Fibroblast of lung (primary cell): ENCODE data around the gene SERGEF.

ENCODE experiments used
- EZH2 ChIP-seq: IDR thresholded peaks from 2 replicates; pipeline ENCODE4 v1.5.1; 2012; ENCODE audit warnings: low read length, control low read depth, mild to moderate bottlenecking; ENCODE audit errors: missing control alignments
- TF ChIP-seq, protein P1 (sequence below), 2 donors: IDR thresholded peaks in 1 of 2; conservative IDR thresholded peaks in 1 of 2; 1 replicate in 1 of 2; 2 replicates in 1 of 2; pipeline ENCODE4 v1.5.1; 2011 to 2012; ENCODE audit warnings: low read length in 2 of 2, control low read depth in 1 of 2, inconsistent platforms in 1 of 2, low read depth in 1 of 2, mild to moderate bottlenecking in 1 of 2

GRCh38 chr11:17848715-17849114 is 164.1 kb downstream of the SERGEF start:
- TF ChIP-seq, protein P1, sequence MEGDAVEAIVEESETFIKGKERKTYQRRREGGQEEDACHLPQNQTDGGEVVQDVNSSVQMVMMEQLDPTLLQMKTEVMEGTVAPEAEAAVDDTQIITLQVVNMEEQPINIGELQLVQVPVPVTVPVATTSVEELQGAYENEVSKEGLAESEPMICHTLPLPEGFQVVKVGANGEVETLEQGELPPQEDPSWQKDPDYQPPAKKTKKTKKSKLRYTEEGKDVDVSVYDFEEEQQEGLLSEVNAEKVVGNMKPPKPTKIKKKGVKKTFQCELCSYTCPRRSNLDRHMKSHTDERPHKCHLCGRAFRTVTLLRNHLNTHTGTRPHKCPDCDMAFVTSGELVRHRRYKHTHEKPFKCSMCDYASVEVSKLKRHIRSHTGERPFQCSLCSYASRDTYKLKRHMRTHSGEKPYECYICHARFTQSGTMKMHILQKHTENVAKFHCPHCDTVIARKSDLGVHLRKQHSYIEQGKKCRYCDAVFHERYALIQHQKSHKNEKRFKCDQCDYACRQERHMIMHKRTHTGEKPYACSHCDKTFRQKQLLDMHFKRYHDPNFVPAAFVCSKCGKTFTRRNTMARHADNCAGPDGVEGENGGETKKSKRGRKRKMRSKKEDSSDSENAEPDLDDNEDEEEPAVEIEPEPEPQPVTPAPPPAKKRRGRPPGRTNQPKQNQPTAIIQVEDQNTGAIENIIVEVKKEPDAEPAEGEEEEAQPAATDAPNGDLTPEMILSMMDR (conservative IDR thresholded peaks at IDR 0.05 in 1 of 2, IDR thresholded peaks at IDR 0.05 in 1 of 2; ENCODE audit: low read depth in 1 of 2, low read length in 2 of 2): no peak
- TF ChIP-seq EZH2: no peak
